ENCODE results near the gene PFDN1. TPM values are rescaled to one million over a fixed set of nuclear protein-coding genes. Genes with fewer than 3 reads are reported as not detected.

Gene PFDN1
- total and polyA plus RNA-seq, 10 of the 15 experiments (the other 5 are each of a cell fraction or from before 2014, with no cell fraction given), result 62.9 to 193 (median 102) TPM

GRCh38 chr5:140302786-140303639 is at the start of gene PFDN1 (continued):
- peak; percentile 77 for TF ChIP-seq POLR2A (IDR thresholded peaks at IDR 0.05; ENCODE audit: low read depth, low read length)
- peak; percentile 54; the same call in 1 of the 2 replicates for TF ChIP-seq RB1 (IDR thresholded peaks at IDR 0.05; ENCODE audit: borderline replicate concordance)
- TF ChIP-seq CBFB (IDR thresholded peaks at IDR 0.05; ENCODE audit: low read depth), result 0 out of 2 replicates have a peak, but pooled peaks have one; percentile 18
- TF ChIP-seq, protein P1, sequence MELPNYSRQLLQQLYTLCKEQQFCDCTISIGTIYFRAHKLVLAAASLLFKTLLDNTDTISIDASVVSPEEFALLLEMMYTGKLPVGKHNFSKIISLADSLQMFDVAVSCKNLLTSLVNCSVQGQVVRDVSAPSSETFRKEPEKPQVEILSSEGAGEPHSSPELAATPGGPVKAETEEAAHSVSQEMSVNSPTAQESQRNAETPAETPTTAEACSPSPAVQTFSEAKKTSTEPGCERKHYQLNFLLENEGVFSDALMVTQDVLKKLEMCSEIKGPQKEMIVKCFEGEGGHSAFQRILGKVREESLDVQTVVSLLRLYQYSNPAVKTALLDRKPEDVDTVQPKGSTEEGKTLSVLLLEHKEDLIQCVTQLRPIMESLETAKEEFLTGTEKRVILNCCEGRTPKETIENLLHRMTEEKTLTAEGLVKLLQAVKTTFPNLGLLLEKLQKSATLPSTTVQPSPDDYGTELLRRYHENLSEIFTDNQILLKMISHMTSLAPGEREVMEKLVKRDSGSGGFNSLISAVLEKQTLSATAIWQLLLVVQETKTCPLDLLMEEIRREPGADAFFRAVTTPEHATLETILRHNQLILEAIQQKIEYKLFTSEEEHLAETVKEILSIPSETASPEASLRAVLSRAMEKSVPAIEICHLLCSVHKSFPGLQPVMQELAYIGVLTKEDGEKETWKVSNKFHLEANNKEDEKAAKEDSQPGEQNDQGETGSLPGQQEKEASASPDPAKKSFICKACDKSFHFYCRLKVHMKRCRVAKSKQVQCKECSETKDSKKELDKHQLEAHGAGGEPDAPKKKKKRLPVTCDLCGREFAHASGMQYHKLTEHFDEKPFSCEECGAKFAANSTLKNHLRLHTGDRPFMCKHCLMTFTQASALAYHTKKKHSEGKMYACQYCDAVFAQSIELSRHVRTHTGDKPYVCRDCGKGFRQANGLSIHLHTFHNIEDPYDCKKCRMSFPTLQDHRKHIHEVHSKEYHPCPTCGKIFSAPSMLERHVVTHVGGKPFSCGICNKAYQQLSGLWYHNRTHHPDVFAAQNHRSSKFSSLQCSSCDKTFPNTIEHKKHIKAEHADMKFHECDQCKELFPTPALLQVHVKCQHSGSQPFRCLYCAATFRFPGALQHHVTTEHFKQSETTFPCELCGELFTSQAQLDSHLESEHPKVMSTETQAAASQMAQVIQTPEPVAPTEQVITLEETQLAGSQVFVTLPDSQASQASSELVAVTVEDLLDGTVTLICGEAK (IDR thresholded peaks at IDR 0.05; ENCODE audit: borderline replicate concordance), result no peak
- TF ChIP-seq CREM (IDR thresholded peaks at IDR 0.05; ENCODE audit: low read depth), result peak; percentile 90
- TF ChIP-seq ZNF384 (IDR thresholded peaks at IDR 0.05; ENCODE audit: borderline replicate concordance, low read depth, low read length), result no peak
- TF ChIP-seq WRNIP1 (IDR thresholded peaks at IDR 0.05; ENCODE audit: borderline replicate concordance, low read depth, low read length), result no peak
- no peak for TF ChIP-seq EGR1 (IDR thresholded peaks at IDR 0.05; ENCODE audit: borderline replicate concordance in 1 of 2, low read depth in 2 of 2, low read length in 2 of 2)
- no peak for TF ChIP-seq SMAD1 (IDR thresholded peaks at IDR 0.05; ENCODE audit: low read depth, partially characterized antibody)
- TF ChIP-seq EED (IDR thresholded peaks at IDR 0.05; ENCODE audit: low read depth), result 0 out of 2 replicates have a peak, but pooled peaks have one; percentile 30
- no peak for TF ChIP-seq NR2C1 (IDR thresholded peaks at IDR 0.05)
- TF ChIP-seq JUND (IDR thresholded peaks at IDR 0.05; ENCODE audit: low read depth, low read length), result no peak
- no peak for TF ChIP-seq ASH2L (IDR thresholded peaks at IDR 0.05; ENCODE audit: borderline replicate concordance, low read depth)
- no peak for TF ChIP-seq CHD1 (IDR thresholded peaks at IDR 0.05; ENCODE audit: low read depth, low read length)
- TF ChIP-seq PAX8 (IDR thresholded peaks at IDR 0.05), result no peak
- TF ChIP-seq MEF2A (IDR thresholded peaks at IDR 0.05; ENCODE audit: insufficient read depth, low read depth, low read length), result no peak
- TF ChIP-seq CBX3 (IDR thresholded peaks at IDR 0.05; ENCODE audit: borderline replicate concordance, low read depth), result no peak
- no peak for TF ChIP-seq HDGF (IDR thresholded peaks at IDR 0.05)
- TF ChIP-seq SIX5 (IDR thresholded peaks at IDR 0.05; ENCODE audit: low read depth, low read length, severe bottlenecking), result no peak
- TF ChIP-seq, protein P2, sequence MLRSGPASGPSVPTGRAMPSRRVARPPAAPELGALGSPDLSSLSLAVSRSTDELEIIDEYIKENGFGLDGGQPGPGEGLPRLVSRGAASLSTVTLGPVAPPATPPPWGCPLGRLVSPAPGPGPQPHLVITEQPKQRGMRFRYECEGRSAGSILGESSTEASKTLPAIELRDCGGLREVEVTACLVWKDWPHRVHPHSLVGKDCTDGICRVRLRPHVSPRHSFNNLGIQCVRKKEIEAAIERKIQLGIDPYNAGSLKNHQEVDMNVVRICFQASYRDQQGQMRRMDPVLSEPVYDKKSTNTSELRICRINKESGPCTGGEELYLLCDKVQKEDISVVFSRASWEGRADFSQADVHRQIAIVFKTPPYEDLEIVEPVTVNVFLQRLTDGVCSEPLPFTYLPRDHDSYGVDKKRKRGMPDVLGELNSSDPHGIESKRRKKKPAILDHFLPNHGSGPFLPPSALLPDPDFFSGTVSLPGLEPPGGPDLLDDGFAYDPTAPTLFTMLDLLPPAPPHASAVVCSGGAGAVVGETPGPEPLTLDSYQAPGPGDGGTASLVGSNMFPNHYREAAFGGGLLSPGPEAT (IDR thresholded peaks at IDR 0.05; ENCODE audit: low read depth), result peak; percentile 93
- no peak for TF ChIP-seq NFYA (IDR thresholded peaks at IDR 0.05; ENCODE audit: borderline replicate concordance, low read depth, low read length)
- peak; percentile 68; the same call in 1 of the 2 replicates for TF ChIP-seq POLR2AphosphoS2 (IDR thresholded peaks at IDR 0.05; ENCODE audit: low read depth, low read length)
- TF ChIP-seq CREB1 (IDR thresholded peaks at IDR 0.05; ENCODE audit: low read depth), result peak; percentile 92
- peak; percentile 88 for TF ChIP-seq PML (IDR thresholded peaks at IDR 0.05; ENCODE audit: low read length)
- no peak for TF ChIP-seq SUZ12 (IDR thresholded peaks at IDR 0.05; ENCODE audit: unreplicated experiment)
- TF ChIP-seq RBBP5 (conservative IDR thresholded peaks at IDR 0.05), result no peak
